T-helper 17 cell (primary cell): ENCODE measurements around the gene SERINC5. TPM values are rescaled to one million over a fixed set of nuclear protein-coding genes. Genes with fewer than 3 reads are reported as not detected.

Experiments used
- ATAC-seq: fragments of 150-1000 bp; cut with Tn5 transposase; 2 replicates; pipeline ENCODE4 v1.10.0; 2021; ENCODE audit warnings: mild to moderate bottlenecking, moderate library complexity
- DNase-seq, 3 donors: peaks; one replicate each; pipeline versions ENCODE4 v3.0.0 to v3.0.0-alpha.2; 2020 to 2021
- H3K9me3 ChIP-seq: one replicate; pipeline ENCODE4 v1.7.0; 2013; ENCODE audit warnings: low read length, mild to moderate bottlenecking; ENCODE audit not compliant: control insufficient read depth, poor library complexity, severe bottlenecking
- H3K27ac Mint-ChIP-seq: one replicate; pipeline ENCODE4 v1.8.0; 2022; ENCODE audit warnings: mild to moderate bottlenecking, moderate library complexity, mixed read lengths
- H3K27me3 Mint-ChIP-seq: one replicate; pipeline ENCODE4 v1.8.0; 2022; ENCODE audit warnings: mixed read lengths
- H3K36me3 Mint-ChIP-seq: one replicate; pipeline ENCODE4 v1.8.0; 2022; ENCODE audit warnings: low read depth, mixed read lengths
- H3K4me1 Mint-ChIP-seq: one replicate; pipeline ENCODE4 v1.8.0; 2022; ENCODE audit warnings: mild to moderate bottlenecking, mixed read lengths
- H3K4me3 Mint-ChIP-seq: one replicate; pipeline ENCODE4 v1.8.0; 2022; ENCODE audit warnings: mild to moderate bottlenecking, moderate library complexity, mixed read lengths
- total RNA-seq, 4 donors: library from RNA in 2 of 4; stranded (reverse) in 2 of 4; gene quantifications; one replicate each; pipeline ENCODE4 v1.2.3 and lab custom pipeline; 2022 to 2026

Gene SERINC5
- total RNA-seq, 2 donors from 2014 or later = 118 to 119 TPM

DNA sequence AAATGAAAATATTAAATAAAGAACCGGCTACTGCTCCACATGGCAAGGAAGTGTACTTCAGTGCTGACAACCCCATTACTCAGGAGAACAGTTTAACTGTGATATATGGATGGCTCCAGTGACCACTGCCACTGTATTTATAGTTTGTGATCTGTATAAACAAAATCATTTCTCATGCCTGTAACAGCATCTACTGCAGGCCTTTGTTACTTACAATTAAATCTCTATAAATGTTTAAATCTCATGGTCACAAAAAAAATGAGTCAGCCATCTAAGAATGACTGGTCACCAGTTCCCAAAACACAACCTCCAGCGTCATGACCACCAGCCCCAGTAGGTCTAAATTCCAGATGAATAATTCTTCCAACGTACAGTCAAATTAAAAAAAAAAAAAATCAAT is 24.6 kb downstream of the SERINC5 start:
- DNase-seq (no peak), ATAC-seq (no peak)
- peaks cover 4% of the 10 kb centered on the region for H3K36me3 Mint-ChIP-seq
- H3K9me3 ChIP-seq = no peaks in the 10 kb centered on the region
- peak overlapping the region; percentile 94 for H3K27ac Mint-ChIP-seq
- H3K4me3 Mint-ChIP-seq = peak overlapping the region; percentile 19
- peaks cover 37% of the 10 kb centered on the region for H3K4me1 Mint-ChIP-seq
- no peaks in the 10 kb centered on the region for H3K27me3 Mint-ChIP-seq

- Mint-ChIP-seq H3K4me3 (peak overlapping the region; percentile 78), H3K36me3 (peaks cover 4% of the 10 kb centered on the region), H3K4me1 (peaks cover 38% of the 10 kb centered on the region), H3K27ac (peak overlapping the region; percentile 94), H3K27me3 (no peaks in the 10 kb centered on the region)
- no peaks in the 10 kb centered on the region for H3K9me3 ChIP-seq
- DNase-seq (no peak), ATAC-seq (no peak)
Measured at GRCh38 chr5:80230269-80230992, 25.4 kb downstream of the SERINC5 start.

DNA sequence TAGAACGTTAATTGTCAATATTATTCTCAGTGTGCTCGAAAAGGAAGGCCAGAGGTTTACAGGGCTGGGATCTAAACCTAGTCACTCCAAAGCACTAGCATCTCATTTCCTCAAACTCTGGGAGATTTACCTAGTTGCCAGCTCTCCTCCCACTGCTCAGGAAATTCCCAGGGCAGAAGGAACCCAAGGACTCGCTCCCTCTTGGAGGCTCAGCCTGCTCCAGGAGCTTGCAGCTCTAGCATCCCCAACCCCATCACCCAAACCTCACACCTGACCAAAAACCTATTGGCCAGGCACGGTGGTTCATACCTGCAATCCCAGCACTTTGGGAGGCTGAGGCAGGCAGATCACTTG is 26.0 kb downstream of the SERINC5 start:
- Mint-ChIP-seq H3K4me3 (peak overlapping the region; percentile 69), H3K4me1 (peaks cover 41% of the 10 kb centered on the region), H3K27me3 (no peaks in the 10 kb centered on the region), H3K36me3 (peaks cover 4% of the 10 kb centered on the region), H3K27ac (peak overlapping the region; percentile 94)
- H3K9me3 ChIP-seq = no peaks in the 10 kb centered on the region
- no peak for ATAC-seq
- DNase-seq = no peak

DNA sequence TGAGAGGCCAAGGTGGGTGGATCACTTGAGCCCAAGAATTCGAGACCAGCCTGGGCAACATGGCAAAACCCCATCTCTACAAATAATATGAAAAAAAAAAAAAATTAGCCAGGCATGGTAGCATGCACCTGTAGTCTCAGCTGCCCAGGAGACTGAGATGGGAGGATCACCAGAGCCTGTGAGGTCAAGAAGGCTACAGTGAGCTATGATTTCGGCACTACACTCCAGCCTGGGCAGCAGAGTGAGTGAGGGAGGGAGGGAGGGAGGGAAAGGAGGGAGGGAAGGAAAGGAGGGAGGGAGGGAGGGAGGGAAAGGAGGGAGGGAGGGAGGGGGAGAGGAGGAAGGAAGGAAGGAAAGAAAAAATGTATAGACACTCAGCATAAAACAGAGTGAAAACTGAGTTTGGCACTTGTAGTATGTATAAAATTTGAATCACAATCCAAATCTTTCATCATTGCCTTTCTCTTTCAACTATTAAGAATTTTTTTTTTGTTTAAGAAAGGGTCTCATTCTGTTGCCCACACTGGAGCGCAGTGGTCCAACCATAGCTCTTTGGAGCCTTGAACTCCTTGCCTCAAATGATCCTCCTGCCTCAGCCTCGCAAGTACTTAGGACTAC is 27.8 kb downstream of the SERINC5 start:
- H3K9me3 ChIP-seq = no peaks in the 10 kb centered on the region
- no peak for ATAC-seq
- Mint-ChIP-seq H3K27ac (peak overlapping the region; percentile 76), H3K36me3 (peaks cover 4% of the 10 kb centered on the region), H3K4me3 (no peak overlapping the region), H3K27me3 (no peaks in the 10 kb centered on the region), H3K4me1 (peaks cover 35% of the 10 kb centered on the region)
- no peak for DNase-seq

DNA sequence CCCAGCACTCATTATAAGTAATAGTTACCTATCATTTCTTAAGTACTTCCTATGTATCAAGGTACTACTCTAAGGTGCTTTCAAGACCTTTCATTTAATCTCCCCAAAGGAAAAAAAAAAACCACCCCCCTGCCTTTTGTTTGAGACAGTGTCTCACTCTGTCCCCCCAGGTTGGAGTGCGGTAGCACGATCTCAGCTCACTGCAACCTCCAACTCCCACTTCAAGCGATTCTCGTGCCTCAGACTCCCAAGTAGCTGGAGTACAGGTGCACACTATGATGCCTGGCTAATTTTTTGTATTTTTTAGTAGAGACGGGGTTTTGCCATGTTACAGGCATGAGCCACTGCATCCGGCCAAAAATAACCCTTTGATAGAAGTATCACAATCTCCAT is 29.9 kb downstream of the SERINC5 start:
- H3K9me3 ChIP-seq = no peaks in the 10 kb centered on the region
- ATAC-seq = no peak
- H3K27me3 Mint-ChIP-seq = no peaks in the 10 kb centered on the region
- H3K4me3 Mint-ChIP-seq = peak overlapping the region; percentile 56
- peak overlapping the region; percentile 76 for H3K27ac Mint-ChIP-seq
- no peak for DNase-seq
- H3K4me1 Mint-ChIP-seq = peaks cover 34% of the 10 kb centered on the region
- H3K36me3 Mint-ChIP-seq = peaks cover 2% of the 10 kb centered on the region

DNA sequence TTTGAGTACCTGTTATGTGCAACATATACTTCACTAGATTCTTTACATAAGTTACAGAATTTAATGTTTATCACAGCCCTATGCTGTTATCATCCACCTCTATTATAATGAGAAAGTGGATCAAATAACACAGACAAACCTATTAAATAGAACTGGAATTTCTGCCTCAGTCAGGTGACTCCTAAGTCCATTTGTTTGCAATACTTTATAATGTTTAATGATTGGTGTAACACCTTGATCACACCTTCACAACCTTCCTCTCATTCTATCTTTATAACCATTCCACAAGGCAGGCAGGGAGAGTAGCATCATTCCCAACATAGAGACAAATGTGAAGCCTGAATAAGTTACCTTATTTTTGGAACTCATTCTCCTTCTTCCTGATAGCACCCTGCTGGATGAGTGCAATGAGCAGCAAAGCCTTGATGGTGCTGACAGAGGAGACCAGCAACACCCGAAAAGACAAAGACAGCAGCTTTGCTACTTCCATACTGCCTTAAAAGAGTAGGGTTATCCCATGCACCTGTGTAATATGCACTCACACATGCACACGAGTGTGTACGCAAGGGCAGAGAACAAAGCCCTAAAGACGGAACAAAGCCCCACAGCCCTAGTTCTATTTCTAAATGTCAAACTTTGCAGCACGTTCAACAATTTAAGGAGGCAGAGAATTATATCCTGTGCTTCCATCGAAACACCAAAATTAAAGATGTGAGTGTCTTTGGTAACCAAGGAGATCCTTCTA is 30.5 kb downstream of the SERINC5 start:
- Mint-ChIP-seq H3K4me3 (no peak overlapping the region), H3K27me3 (no peaks in the 10 kb centered on the region), H3K27ac (peak overlapping the region; percentile 76), H3K36me3 (no peaks in the 10 kb centered on the region), H3K4me1 (peaks cover 33% of the 10 kb centered on the region)
- no peaks in the 10 kb centered on the region for H3K9me3 ChIP-seq
- ATAC-seq (no peak), DNase-seq (no peak)

DNA sequence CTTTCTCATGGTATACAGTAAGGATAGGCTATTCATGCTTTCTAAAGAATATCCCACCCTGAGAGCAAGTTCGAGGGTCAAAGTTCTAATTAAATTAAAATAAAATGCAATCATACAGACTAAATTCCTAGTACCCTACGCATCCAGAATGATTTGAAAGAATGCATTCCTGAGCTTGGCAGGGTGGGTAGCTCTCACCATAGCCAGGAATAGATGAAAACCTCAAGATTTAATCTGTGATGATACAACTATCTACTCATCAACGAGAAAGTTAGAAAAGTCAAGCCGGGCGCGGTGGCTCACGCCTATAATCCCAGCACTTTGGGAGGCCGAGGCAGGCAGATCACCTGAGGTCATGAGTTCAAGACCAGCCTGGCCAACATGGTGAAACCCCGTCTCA is 32.3 kb downstream of the SERINC5 start:
- no peak for DNase-seq
- peak overlapping the region; percentile 74 for H3K27ac Mint-ChIP-seq

DNA sequence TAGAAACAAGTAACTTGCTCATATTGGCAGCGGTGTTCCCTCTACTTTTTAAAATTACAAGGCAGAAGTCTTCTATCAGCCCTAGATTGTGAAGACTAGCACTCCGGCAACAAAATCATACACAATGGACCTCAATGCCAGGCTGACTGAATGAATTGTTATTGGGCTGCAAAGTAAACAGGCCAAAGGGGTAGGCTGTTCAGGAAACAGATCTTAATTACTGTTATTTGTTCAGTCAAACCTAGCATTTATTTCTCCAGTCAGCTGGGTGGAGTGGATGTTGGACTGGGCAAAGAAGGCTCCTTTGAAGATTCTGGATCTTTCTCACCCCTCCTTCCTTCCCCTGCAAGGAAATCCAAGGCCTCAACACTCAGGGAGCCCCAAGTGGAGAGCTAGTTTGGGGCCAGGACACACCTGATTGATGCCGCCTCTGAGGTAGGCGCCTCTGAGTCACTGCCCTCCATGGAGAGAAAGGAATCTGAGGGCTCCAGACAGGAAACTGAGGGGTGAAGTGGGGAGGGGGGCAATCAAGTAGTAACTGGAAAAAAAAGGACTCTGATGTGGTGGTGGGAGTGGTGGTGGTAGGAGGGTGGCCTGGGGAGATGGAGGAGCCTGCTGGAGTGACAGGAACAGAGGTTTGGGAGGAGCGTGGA is 35.5 kb downstream of the SERINC5 start:
- Mint-ChIP-seq H3K4me1 (peaks cover 54% of the 10 kb centered on the region), H3K27ac (peak overlapping the region; percentile 60), H3K27me3 (no peaks in the 10 kb centered on the region), H3K36me3 (no peaks in the 10 kb centered on the region), H3K4me3 (peak overlapping the region; percentile 52)
- H3K9me3 ChIP-seq = no peaks in the 10 kb centered on the region
- no peak for ATAC-seq
- no peak for DNase-seq

More for the DNA sequence above, 32.3 kb downstream of the SERINC5 start:
- peaks cover 40% of the 10 kb centered on the region for H3K4me1 Mint-ChIP-seq
- no peaks in the 10 kb centered on the region for H3K27me3 Mint-ChIP-seq
- no peak overlapping the region for H3K4me3 Mint-ChIP-seq
- H3K36me3 Mint-ChIP-seq = no peaks in the 10 kb centered on the region
- no peak for ATAC-seq
- no peaks in the 10 kb centered on the region for H3K9me3 ChIP-seq

DNA sequence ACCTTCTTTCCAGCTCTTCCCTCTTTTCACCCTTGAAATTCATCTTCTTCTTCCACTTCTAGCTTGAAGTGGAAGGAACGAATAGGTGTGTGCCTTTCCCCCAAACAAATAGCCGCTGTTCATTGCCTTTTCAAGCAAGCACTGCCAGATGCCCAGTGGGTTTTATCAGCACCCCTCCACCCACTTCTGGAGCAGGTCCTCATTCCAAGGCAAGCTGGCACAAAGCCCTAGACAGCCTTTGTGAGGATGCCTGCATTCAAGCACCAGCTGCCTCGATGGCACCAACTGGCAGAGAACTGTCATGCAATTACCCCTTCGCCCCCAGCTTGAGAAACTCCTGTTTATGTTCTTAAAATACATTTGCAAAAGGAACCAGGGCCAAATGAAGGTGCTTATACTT is 36.5 kb downstream of the SERINC5 start:
- Mint-ChIP-seq H3K36me3 (no peaks in the 10 kb centered on the region), H3K27me3 (no peaks in the 10 kb centered on the region), H3K27ac (peak overlapping the region; percentile 90), H3K4me3 (peak overlapping the region; percentile 66), H3K4me1 (peaks cover 58% of the 10 kb centered on the region)
- H3K9me3 ChIP-seq = no peaks in the 10 kb centered on the region
- DNase-seq (no peak), ATAC-seq (no peak)

GRCh38 chr5:80217667-80218066 is 38.2 kb downstream of the SERINC5 start:
- H3K9me3 ChIP-seq = no peaks in the 10 kb centered on the region
- Mint-ChIP-seq H3K36me3 (no peaks in the 10 kb centered on the region), H3K4me1 (peaks cover 68% of the 10 kb centered on the region), H3K4me3 (peak overlapping the region; percentile 76), H3K27ac (peak overlapping the region; percentile 90), H3K27me3 (no peaks in the 10 kb centered on the region)
- ATAC-seq (no peak), DNase-seq (no peak)

DNA sequence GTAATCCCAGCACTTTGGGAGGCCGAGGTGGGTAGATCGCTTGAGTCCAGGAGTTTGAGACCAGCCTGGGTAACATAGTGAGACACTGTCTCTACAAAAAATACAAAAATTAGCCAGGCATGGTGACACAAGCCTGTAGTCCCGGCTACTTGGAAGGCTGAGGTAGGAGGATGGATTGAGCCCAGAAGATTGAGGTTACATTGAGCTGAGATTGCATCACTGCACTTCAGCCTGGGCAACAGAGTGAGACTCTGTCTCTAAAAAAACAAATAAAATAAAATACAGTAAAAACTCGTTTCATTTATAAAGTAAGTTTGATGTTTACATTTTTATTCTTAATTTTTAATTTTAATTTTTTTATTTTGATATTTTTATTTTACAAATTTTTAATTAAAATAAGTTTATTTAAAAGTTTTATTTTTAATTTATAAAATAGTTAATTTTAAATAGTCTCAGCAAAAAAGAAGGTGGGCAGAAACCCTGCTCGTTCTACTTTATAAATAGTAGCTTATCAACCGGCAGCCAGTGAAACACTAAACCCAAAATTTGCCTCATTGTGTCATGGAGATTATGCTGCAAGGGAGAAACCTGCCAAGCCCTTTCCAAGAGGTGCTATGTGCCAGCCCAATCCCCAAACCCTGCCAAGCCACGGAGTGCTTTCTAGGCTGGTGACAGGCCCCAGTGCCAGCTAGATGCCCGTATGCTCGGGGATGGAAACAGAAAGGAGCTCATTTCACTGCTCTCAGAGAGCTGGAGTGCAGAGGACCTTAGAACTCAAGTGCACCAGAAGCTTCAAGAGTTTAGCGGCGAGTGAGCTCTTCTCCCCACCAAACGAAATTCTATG is 38.9 kb downstream of the SERINC5 start:
- ATAC-seq (peak; percentile 27), DNase-seq (no peak)
- Mint-ChIP-seq H3K27me3 (no peaks in the 10 kb centered on the region), H3K4me3 (peak overlapping the region; percentile 55), H3K36me3 (no peaks in the 10 kb centered on the region), H3K27ac (peak overlapping the region; percentile 90), H3K4me1 (peaks cover 69% of the 10 kb centered on the region)
- no peaks in the 10 kb centered on the region for H3K9me3 ChIP-seq

GRCh38 chr5:80216096-80216495 is 39.8 kb downstream of the SERINC5 start:
- H3K9me3 ChIP-seq = no peaks in the 10 kb centered on the region
- peak; percentile 20 for ATAC-seq
- Mint-ChIP-seq H3K36me3 (no peaks in the 10 kb centered on the region), H3K27me3 (no peaks in the 10 kb centered on the region), H3K4me1 (peaks cover 72% of the 10 kb centered on the region), H3K4me3 (peak overlapping the region; percentile 55), H3K27ac (peak overlapping the region; percentile 90)
- DNase-seq = no peak
